ENCODE measurements around the gene SF3B5.
"Not testable (repeated sequence)": the region's sequence is repeated elsewhere in the genome, so short reads cannot be mapped to it uniquely, and the experiment has no call there.

The SF3B5 gene

DNA sequence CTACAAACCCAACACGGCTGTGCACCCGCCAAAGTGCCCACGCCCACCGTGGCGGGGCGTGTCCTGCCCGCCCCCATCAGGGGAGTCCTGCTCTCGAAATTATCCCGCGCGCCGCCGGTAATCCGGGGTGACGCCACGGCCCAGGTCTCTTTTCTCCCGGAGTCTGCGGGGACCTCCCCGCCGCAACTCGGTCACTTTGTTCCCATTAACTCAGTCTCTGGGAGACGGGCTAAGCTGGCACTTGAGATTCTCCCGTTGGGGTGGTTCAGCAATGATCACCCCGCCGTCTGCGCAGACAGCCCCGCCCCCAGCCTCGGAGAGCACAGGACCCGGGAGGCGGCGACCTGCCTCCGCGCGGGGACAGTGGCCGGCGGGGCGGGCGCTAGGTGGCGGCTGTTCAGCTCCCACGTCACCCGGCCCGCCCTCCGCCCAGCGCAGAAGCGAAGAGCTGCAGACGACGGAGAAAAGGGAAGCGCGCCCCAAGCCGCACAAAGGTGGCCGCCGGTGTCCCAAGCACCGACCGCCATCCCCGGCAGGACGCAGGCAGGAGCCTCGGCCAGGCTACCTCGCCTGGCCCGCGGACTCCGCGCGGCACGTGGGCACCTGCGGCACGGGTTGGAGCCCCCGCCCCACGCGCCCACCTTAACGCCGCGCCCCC lies 31.5 kb downstream of the SF3B5 start:
- peak; percentile 92 for DNase-seq (ENCODE audit: low spot score)

DNA sequence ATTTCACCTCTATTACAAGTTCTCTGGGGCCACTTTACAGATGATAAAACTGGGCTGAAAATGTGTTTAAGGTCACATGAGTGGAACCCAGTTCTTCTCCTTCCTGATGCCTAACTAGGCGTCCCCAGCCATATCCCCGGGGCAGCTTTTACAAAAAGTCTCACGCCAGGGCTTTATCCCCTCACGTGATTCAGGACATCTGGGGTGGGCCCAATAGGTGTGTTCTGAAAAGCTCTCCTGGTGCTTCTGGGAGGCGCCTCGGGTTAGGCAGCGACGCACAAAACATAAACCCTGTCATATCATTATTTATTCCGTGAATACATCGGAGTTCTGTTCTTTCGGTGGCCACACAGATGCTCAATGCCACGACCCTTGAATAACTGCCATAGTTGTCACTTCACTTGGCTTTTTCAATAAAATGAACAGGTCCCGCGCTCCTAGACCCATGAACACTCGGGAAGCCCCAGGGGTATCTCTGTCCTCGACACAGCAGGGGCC lies 32.1 kb downstream of the SF3B5 start:
- no peak for DNase-seq (ENCODE audit: low spot score)

GRCh38 chr6:144062786-144063185 lies 32.6 kb downstream of the SF3B5 start:
- peak; percentile 17 for DNase-seq (ENCODE audit: low spot score)

GRCh38 chr6:144059139-144059538 lies 36.2 kb downstream of the SF3B5 start:
- DNase-seq (ENCODE audit: low spot score), result no peak

- no peak for DNase-seq (ENCODE audit: low spot score)
These were observed 40.0 kb downstream of the SF3B5 start for GRCh38 chr6:144055121-144055931.

DNA sequence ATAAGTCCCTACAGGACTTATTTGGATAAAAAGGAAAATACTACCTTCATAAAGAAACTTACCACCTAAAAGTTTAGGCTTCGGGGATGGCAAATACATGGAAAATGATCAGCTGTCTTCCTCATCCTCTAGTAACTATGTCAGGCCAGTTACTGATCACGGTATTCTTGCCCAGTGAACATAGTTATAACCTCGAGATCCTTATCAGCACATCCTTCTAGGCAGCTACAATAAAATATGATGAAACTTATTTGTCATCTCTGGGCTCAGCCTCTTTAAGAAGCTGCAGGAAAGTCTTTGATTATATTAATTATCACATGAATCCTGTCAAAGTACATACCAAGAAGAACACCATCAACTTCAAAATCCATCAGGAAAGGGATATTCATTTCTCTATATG lies 41.8 kb downstream of the SF3B5 start:
- no peak for DNase-seq (ENCODE audit: low spot score)

DNA sequence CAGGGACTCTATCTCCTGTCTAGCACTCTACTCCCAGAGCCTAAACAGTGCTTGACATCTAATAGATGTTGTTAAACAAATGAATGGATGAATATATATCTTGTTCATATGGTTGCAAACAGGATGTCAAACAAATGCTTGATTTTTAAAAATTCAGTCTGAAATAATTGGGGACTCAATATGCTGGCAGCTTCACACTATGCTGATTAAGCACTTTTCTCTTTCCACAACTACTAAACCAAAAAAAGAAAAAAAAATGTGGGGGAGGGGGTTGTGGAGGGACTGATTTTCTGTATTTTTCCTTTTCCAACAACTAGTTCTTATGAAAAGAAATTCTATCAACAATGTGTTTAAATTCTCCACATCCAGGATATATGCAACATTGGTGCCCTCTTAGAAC lies 42.9 kb downstream of the SF3B5 start:
- DNase-seq (ENCODE audit: low spot score), result no peak

DNA sequence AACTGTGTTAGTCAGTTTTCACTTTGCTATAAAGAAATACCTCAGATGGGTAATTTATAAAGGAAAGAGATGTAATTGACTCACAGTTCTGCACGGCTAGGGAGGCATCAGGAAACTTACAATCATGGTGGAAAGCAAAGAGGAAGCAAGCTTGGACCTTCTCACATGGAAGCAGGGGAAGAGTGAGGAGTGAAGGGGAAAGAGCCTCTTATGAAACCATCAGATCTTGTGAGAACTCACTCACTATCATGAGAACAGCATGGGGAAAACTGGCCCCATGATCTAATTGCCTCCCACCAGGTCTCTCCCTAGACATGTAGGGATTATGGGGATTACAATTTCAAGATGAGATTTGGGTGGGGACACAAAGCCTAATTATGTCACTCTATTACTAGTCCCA lies 46.0 kb downstream of the SF3B5 start:
- no peak for DNase-seq (ENCODE audit: low spot score)

DNA sequence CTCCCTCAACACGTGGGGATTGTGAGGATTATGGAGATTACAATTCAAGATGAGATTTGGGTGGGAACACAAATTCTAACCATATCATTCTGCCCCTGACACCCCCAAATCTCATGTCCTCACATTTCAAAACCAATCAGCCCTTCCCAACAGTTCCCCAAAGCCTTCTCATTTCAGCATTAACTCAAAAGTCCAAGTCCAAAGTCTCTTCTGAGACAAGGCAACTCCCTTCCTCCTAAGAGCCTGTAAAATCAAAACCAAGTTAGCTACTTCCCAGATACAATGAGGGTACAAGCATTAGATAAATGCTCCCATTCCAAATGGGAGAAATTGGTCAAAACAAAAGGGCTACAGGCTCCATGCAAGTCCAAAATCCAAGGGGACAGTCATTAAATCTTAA lies 47.7 kb downstream of the SF3B5 start:
- DNase-seq (ENCODE audit: low spot score), result no peak

DNA sequence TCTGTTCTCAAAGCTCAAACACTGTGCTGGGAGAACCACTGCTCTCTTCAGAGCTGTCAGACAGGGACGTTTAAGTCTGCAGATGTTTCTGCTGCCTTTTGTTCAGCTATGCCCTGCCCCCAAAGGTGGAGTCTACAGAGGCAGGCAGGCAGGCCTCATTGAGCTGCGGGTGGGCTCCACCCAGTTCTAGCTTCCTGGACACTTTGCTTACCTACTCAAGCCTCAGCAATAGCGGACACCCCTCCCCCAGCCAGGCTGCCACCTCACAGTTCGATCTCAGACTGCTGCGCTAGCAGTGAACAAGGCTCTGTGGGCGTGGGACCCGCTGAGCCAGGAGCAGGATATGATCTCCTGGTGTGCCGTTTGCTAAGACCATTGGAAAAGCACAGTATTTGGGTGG lies 48.7 kb downstream of the SF3B5 start:
- DNase-seq (ENCODE audit: low spot score), result not testable (repeated sequence)

DNA sequence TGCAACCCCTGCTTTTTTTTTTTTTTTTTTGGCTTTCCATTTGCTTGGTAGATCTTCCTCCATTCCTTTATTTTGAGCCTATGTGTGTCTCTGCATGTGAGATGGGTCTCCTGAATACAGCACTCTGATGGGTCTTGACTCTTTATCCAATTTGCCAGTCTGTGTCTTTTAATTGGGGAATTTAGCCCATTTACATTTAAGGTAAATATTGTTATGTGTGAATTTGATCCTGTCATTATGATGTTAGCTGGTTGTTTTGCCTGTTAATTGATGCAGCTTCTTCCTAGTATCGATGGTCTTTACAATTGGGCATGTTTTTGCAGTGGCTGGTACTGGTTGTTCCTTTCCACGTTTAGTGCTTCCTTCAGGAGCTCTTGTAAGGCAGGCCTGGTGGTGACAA lies 50.4 kb downstream of the SF3B5 start:
- DNase-seq (ENCODE audit: low spot score), result not testable (repeated sequence)
